GM12878 (cell line): ENCODE results near the gene DOP1A. TPM values are rescaled to one million over a fixed set of nuclear protein-coding genes. Genes with fewer than 3 reads are reported as not detected.

ENCODE experiments used
- ATAC-seq: fragments of 200-7000 bp; cut with Tn5 transposase; 3 replicates; pipeline ENCODE4 v1.9.1; 2020; ENCODE audit warnings: mild to moderate bottlenecking, moderate library complexity
- BruUV-seq: library from RNA; stranded (reverse); fragments of 400-500 nt; replicated peaks from 2 replicates; lab custom pipeline; 2021; lab: Mats Ljungman, UMichigan
- CTCF ChIA-PET: fragments of 300-600 bp; sonication (Branson Sonifier 250); formaldehyde crosslinking; extraction: SDS; loops from one replicate; lab custom pipeline; 2021; ENCODE audit warnings: inconsistent platforms; lab: Yijun Ruan, JAX
- POLR2A ChIA-PET: fragments of 350-600 bp; formaldehyde crosslinking; extraction: SDS; loops from one replicate; lab custom pipeline; 2021; ENCODE audit warnings: inconsistent platforms; lab: Charles Lee
- RAD21 ChIA-PET: fragments of 300-600 bp; sonication (Branson Sonifier 250); formaldehyde crosslinking; loops from one replicate; lab custom pipeline; 2023; ENCODE audit warnings: antibody characterized with exemption; ENCODE audit not compliant: unreplicated experiment; lab: Charles Lee
- SMC1A ChIA-PET: fragments of 300-600 bp; sonication (Branson Sonifier 250); formaldehyde crosslinking; loops from one replicate; lab custom pipeline; 2023; ENCODE audit not compliant: unreplicated experiment, uncharacterized antibody; lab: Charles Lee
- DNase-seq: peaks from one replicate; pipeline ENCODE4 v3.0.0-alpha.2; 2011; ENCODE audit warnings: low read depth, low spot score
- FAIRE-seq: peaks from 3 replicates; lab custom pipeline; 2011; peaks lifted over from hg19 to GRCh38; lab: Jason Lieb, UNC
- H2AFZ ChIP-seq: 2 replicates; pipeline ENCODE4 v1.6.0; 2011; ENCODE audit warnings: low read depth, low read length, control low read depth; ENCODE audit not compliant: control insufficient read depth
- H3K27ac ChIP-seq: 2 replicates; pipeline ENCODE4 v1.5.1; 2011; ENCODE audit warnings: control low read depth; ENCODE audit not compliant: control insufficient read depth, insufficient read depth
- H3K27me3 ChIP-seq, 2 experiments: replicated peaks in 1 of 2; 2 replicates each; pipeline versions ENCODE4 v1.6.0 to v1.6.1; 2011; ENCODE audit warnings: low read length in 1 of 2; ENCODE audit not compliant: control insufficient read depth in 2 of 2, insufficient read depth in 2 of 2
- H3K36me3 ChIP-seq, 2 experiments: 2 replicates each; pipeline ENCODE4 v1.5.1; 2011; ENCODE audit warnings: low read length in 1 of 2; ENCODE audit not compliant: control insufficient read depth in 2 of 2, insufficient read depth in 2 of 2
- H3K4me1 ChIP-seq: 2 replicates; pipeline ENCODE4 v1.6.1; 2011; ENCODE audit warnings: mild to moderate bottlenecking, low read length, moderate library complexity, mixed read lengths; ENCODE audit not compliant: control insufficient read depth, insufficient read depth
- H3K4me2 ChIP-seq: 2 replicates; pipeline ENCODE4 v1.6.0; 2011; ENCODE audit warnings: control low read depth; ENCODE audit not compliant: control insufficient read depth, insufficient read depth
- H3K4me3 ChIP-seq: fragments of 200-600 bp; sonication (generic); 2 replicates; pipeline ENCODE4 v1.5.1; 2016
- H3K79me2 ChIP-seq: 2 replicates; pipeline ENCODE4 v1.6.0; 2011; ENCODE audit warnings: low read length; ENCODE audit not compliant: control insufficient read depth, insufficient read depth
- H3K9ac ChIP-seq: 2 replicates; pipeline ENCODE4 v1.8.0; 2011; ENCODE audit warnings: low read length, control low read depth, mixed read lengths; ENCODE audit not compliant: control insufficient read depth, insufficient read depth
- H3K9me3 ChIP-seq: replicated peaks from 3 replicates; pipeline ENCODE4 v1.5.1; 2011; ENCODE audit warnings: mild to moderate bottlenecking, low read length; ENCODE audit not compliant: control insufficient read depth, insufficient read depth
- H4K20me1 ChIP-seq: 2 replicates; pipeline ENCODE4 v1.6.0; 2011; ENCODE audit not compliant: control insufficient read depth, insufficient read depth
- BHLHE40 ChIP-seq, 2 experiments: fragments of 450-650 bp in 1 of 2; IDR thresholded peaks; 2 replicates each; pipeline ENCODE4 v1.6.1; 2011 to 2017; ENCODE audit warnings: low read depth in 2 of 2, borderline replicate concordance in 1 of 2, improper control_type of control experiment in 1 of 2, low read length in 1 of 2, mild to moderate bottlenecking in 1 of 2
- TCF12 ChIP-seq: IDR thresholded peaks from 2 replicates; pipeline ENCODE4 v1.6.1; 2011; ENCODE audit warnings: low read depth, mild to moderate bottlenecking, low read length
- TCF3 ChIP-seq: IDR thresholded peaks from 2 replicates; pipeline ENCODE4 v1.6.1; 2012; ENCODE audit warnings: low read depth, mild to moderate bottlenecking, low read length, borderline replicate concordance; ENCODE audit not compliant: insufficient read depth
- WGBS: methylation state at CpG from one replicate; pipeline ENCODE4 v1.1.6; 2016; ENCODE audit warnings: low lambda C conversion rate; ENCODE audit not compliant: insufficient replicate concordance, insufficient coverage; ENCODE audit errors: missing lambda C conversion rate; 5-methylcytosine and 5-hydroxymethylcytosine counted together
- in situ Hi-C: fragments of 300-500 bp; cut with MboI; formaldehyde crosslinking; loops from 9 replicates; pipeline ENCODE4 v1.14.3; 2018; ENCODE audit warnings: mixed read lengths
- intact Hi-C: fragments of 100-400 bp; cut with micrococcal nuclease; formaldehyde crosslinking; loops from one replicate; pipeline ENCODE4 v1.14.2; 2022; ENCODE audit not compliant: unreplicated experiment
- polyA plus RNA-seq, 11 experiments: library from polyadenylated mRNA; depleted of rRNA in 4 of 11; unstranded in 6 of 11; stranded (reverse) in 5 of 11; fragments of >200 nt; fragmentation: Nextera tagmentation in 4 of 11; fragmentation: Illumina TruSeq in 1 of 11; extraction: Ambion mirVana in 4 of 11; extraction: Trizol in 1 of 11; gene quantifications; 1 replicate in 1 of 11; 2 replicates in 10 of 11; pipeline versions ENCODE4 v1.2.1 to v1.2.3, GENCODE V29; 2011 to 2016; ENCODE audit warnings: inconsistent platforms in 2 of 11, missing spikeins in 2 of 11, low read depth in 1 of 11
- total RNA-seq, 4 experiments: library from RNA; depleted of rRNA in 3 of 4; stranded (reverse); fragments of >200 nt in 3 of 4; fragmentation: Illumina TruSeq in 1 of 4; extraction: Trizol in 1 of 4; gene quantifications; 2 replicates each; pipeline versions ENCODE4 v1.2.1 to v1.2.3, GENCODE V29; 2013 to 2021
- TF ChIP-seq, protein P1 (sequence below): fragments of 150-350 bp; IDR thresholded peaks from 2 replicates; pipeline ENCODE4 v1.6.1; 2014; ENCODE audit warnings: mild to moderate bottlenecking, low read depth, low read length

DOP1A gene
- total and polyA plus RNA-seq, 10 of the 15 experiments (the other 5 are each of a cell fraction or from before 2014, with no cell fraction given), result 1.9 to 22.9 (median 10.3) TPM

DNA sequence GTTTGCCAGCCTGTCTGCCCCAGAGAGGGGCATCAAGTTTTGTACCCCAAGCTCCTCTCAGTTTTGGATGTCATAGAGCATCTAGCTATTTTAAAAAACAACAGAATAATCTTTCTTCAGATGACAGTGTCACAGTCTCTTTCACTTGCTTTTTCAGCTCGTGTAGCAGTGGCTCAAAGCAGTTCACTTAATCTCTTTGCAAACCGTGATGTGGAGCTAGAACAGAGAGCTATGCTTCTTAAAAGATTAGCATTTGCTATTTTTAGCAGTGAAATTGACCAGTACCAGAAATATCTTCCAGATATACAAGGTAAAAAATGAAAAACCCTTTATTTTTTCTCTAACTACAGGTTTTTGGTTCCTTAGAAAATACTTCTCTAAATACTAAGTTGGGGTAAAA, 88.3 kb downstream of the DOP1A start (continued):
- no peak for TF ChIP-seq TCF3

DNA sequence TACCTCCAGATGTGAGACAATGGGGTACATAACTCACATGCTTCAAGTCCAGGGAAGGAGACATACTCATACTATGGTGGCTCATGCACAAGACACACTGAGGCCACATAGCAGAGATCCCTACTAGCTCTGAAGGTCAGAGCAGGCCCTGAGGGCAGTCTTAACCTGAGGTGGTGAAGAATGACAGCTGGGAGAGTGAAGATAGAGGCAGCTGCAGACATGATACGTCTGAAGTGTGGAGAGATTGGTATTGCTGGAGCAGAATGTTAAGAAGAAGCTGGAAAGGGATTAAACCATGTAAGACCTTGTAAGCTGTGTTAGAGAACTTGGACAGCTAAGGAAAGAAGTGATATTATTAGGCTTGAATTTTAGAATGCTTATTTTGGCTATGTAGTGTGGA, 92.7 kb downstream of the DOP1A start:
- FAIRE-seq, result no peak

More for the DNA sequence above, 92.7 kb downstream of the DOP1A start:
- H3K4me1 ChIP-seq, result no peaks in the 10 kb centered on the region
- BruUV-seq, result no TSS peak
- H3K9ac ChIP-seq, result no peak overlapping the region
- H3K4me2 ChIP-seq, result no peak overlapping the region
- TF ChIP-seq BHLHE40 (IDR thresholded peaks at IDR 0.05; ENCODE audit: borderline replicate concordance in 1 of 2, low read depth in 2 of 2, low read length in 1 of 2), result no peak
- TF ChIP-seq, protein P1, sequence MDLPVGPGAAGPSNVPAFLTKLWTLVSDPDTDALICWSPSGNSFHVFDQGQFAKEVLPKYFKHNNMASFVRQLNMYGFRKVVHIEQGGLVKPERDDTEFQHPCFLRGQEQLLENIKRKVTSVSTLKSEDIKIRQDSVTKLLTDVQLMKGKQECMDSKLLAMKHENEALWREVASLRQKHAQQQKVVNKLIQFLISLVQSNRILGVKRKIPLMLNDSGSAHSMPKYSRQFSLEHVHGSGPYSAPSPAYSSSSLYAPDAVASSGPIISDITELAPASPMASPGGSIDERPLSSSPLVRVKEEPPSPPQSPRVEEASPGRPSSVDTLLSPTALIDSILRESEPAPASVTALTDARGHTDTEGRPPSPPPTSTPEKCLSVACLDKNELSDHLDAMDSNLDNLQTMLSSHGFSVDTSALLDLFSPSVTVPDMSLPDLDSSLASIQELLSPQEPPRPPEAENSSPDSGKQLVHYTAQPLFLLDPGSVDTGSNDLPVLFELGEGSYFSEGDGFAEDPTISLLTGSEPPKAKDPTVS, result no peak
- no peak for TF ChIP-seq TCF12
- no peak overlapping the region for H3K27ac ChIP-seq
- 89% methylated on average over 1 of the region's 1 CpG for WGBS
- DNase-seq, result no peak
- in situ Hi-C loops, result no loop called here
- POLR2A ChIA-PET, result no interaction called here
- RAD21 ChIA-PET, result no interaction called here
- no peaks in the 10 kb centered on the region for H3K27me3 ChIP-seq
- no peak for ATAC-seq
- no peaks in the 10 kb centered on the region for H4K20me1 ChIP-seq
- H3K79me2 ChIP-seq, result no peaks in the 10 kb centered on the region
- SMC1A ChIA-PET, result interaction anchor here (0.8 to 1.1 kb wide), 3 partner anchors 28 to 367 kb away, joined by 3 read pairs; partner anchors contain the start of gene DOP1A
- no peaks in the 10 kb centered on the region for H3K9me3 ChIP-seq
- H2AFZ ChIP-seq, result no peak overlapping the region
- no peak overlapping the region for H3K4me3 ChIP-seq
- CTCF ChIA-PET, result interaction anchor here (0.8 to 1.7 kb wide), 2 partner anchors 89 to 94 kb away, joined by 4 to 16 read pairs; partner anchors contain the start of genes DOP1A and UBE3D
- peaks cover 0 to 21% of the 10 kb centered on the region in 2 experiments; a peak in 3 of 4 replicates for H3K36me3 ChIP-seq
- intact Hi-C loops, result no loop called here
